ENCODE results near the gene RRBP1. TPM values are rescaled to one million over a fixed set of nuclear protein-coding genes. Genes with fewer than 3 reads are reported as not detected.

The RRBP1 gene
- total RNA-seq, 2 donors from 2014 or later = 191 to 212 TPM

DNA sequence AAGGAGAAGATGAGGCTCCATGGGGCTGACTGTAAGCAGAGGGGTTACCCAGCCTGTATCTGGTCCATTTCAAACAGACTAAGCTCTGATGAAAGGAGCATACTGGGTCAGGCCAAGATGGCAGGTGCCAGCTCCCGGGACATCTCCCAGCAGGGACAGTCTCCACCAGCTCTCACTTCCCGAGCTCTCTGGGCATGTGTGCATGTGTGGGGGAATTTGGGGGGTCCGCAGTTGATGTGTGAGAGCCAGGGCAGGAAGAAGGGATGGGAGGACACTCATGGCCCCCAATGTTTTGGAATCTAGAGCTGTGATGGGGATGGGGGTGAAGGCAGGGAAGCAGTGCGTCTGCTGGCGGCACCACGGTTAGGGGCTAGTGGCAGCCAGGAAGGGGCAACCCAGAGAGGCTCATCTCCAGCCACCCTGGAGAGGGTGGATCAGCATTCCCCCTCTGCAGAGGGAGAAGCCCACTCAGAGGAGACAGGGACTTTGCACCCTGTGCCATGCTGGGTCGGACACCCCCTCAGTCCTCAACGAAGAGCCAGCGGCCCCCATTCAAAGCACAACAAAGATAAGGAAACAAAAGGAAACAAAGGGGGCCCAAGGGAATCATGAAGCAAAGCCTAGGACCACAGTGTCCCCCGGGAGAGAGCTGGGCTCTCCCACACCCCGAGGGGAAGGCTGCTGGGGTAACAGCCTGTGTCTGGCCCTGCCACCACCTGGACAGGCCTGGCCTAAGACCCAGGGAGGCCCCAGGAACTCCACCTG is 59.8 kb downstream of the RRBP1 start:
- Histone ChIP-seq H3K4me3 (ENCODE audit: low read length) (no peak overlapping the region), H3K9me3 (ENCODE audit: control insufficient read depth, low read length) (no peaks in the 10 kb centered on the region), H3K27me3 (ENCODE audit: control insufficient read depth, insufficient read depth, low read length, poor library complexity, severe bottlenecking) (no peaks in the 10 kb centered on the region), H3K27ac (ENCODE audit: low read depth, low read length) (no peak overlapping the region), H3K4me1 (ENCODE audit: control insufficient read depth, insufficient read depth, low read length) (no peaks in the 10 kb centered on the region), H3K9ac (ENCODE audit: extremely low read depth, low read length, poor library complexity, severe bottlenecking) (no peak overlapping the region), H3K36me3 (ENCODE audit: control insufficient read depth, insufficient read depth, low read length) (peaks cover 91% of the 10 kb centered on the region)
- peaks cover 65% of the 10 kb centered on the region for H3K36me3 Mint-ChIP-seq (ENCODE audit: low read depth)
- TF ChIP-seq, protein P1, sequence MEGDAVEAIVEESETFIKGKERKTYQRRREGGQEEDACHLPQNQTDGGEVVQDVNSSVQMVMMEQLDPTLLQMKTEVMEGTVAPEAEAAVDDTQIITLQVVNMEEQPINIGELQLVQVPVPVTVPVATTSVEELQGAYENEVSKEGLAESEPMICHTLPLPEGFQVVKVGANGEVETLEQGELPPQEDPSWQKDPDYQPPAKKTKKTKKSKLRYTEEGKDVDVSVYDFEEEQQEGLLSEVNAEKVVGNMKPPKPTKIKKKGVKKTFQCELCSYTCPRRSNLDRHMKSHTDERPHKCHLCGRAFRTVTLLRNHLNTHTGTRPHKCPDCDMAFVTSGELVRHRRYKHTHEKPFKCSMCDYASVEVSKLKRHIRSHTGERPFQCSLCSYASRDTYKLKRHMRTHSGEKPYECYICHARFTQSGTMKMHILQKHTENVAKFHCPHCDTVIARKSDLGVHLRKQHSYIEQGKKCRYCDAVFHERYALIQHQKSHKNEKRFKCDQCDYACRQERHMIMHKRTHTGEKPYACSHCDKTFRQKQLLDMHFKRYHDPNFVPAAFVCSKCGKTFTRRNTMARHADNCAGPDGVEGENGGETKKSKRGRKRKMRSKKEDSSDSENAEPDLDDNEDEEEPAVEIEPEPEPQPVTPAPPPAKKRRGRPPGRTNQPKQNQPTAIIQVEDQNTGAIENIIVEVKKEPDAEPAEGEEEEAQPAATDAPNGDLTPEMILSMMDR (conservative IDR thresholded peaks at IDR 0.05) = no peak
- DNase-seq = no peak
- H3K4me1 Mint-ChIP-seq = no peaks in the 10 kb centered on the region
- peak overlapping the region; percentile 35 for H3K27ac Mint-ChIP-seq
- 96 to 98% methylated on average over 7 to 11 of the region's 11 CpGs for WGBS, 2 experiments (ENCODE audit: insufficient coverage in 1 of 2, insufficient read length in 1 of 2)
- H3K4me3 Mint-ChIP-seq = no peak overlapping the region
- no peaks in the 10 kb centered on the region for H3K27me3 Mint-ChIP-seq (ENCODE audit: insufficient read depth)
- H3K9me3 Mint-ChIP-seq = no peaks in the 10 kb centered on the region

DNA sequence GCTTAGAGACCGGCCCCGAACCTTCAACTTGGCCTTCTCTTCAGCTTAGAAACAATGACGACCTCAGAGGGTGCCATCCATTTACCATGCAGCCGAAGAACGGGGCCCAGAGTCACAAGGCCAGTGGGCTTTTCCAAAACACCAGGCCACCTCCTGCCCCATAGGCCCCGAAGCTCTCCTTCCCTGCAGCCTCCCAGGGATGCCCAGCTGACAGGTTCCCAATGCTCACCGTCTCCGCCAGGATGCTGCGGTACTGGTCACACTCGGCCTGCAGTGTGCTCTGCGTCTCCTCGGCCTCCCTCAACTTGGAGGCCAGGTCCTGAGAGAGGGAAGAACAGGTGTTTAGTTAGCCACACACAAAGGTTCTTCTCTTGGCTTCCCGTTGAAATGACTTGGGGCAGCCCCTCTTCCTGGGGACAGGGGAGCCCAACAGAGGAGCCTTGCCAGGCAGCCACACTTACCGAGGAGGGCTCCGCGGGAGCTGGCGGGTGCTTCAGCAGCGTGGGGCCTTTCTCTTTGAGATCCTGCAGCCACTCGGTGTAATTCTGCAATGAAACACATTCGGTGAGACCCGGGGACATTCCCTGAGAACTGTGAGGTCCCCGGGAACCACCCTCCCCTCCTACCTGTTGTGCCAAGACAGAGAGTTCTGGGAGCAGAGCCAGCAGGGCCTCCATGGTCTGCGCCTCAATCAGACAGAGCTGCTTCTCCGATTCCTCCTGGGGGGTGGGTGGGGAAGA is 60.6 kb downstream of the RRBP1 start:
- Mint-ChIP-seq H3K27ac (no peak overlapping the region), H3K9me3 (no peaks in the 10 kb centered on the region), H3K36me3 (ENCODE audit: low read depth) (peaks cover 59% of the 10 kb centered on the region), H3K4me1 (no peaks in the 10 kb centered on the region), H3K4me3 (no peak overlapping the region), H3K27me3 (ENCODE audit: insufficient read depth) (no peaks in the 10 kb centered on the region)
- Histone ChIP-seq H3K27ac (ENCODE audit: low read depth, low read length) (no peak overlapping the region), H3K9me3 (ENCODE audit: control insufficient read depth, low read length) (no peaks in the 10 kb centered on the region), H3K27me3 (ENCODE audit: control insufficient read depth, insufficient read depth, low read length, poor library complexity, severe bottlenecking) (no peaks in the 10 kb centered on the region), H3K4me1 (ENCODE audit: control insufficient read depth, insufficient read depth, low read length) (no peaks in the 10 kb centered on the region), H3K9ac (ENCODE audit: extremely low read depth, low read length, poor library complexity, severe bottlenecking) (no peak overlapping the region), H3K36me3 (ENCODE audit: control insufficient read depth, insufficient read depth, low read length) (peaks cover 92% of the 10 kb centered on the region), H3K4me3 (ENCODE audit: low read length) (no peak overlapping the region)
- TF ChIP-seq, protein P1 (conservative IDR thresholded peaks at IDR 0.05) = no peak
- no peak for DNase-seq
- 94 to 95% methylated on average over 12 to 24 of the region's 24 CpGs for WGBS, 2 experiments (ENCODE audit: insufficient coverage in 1 of 2, insufficient read length in 1 of 2)

DNA sequence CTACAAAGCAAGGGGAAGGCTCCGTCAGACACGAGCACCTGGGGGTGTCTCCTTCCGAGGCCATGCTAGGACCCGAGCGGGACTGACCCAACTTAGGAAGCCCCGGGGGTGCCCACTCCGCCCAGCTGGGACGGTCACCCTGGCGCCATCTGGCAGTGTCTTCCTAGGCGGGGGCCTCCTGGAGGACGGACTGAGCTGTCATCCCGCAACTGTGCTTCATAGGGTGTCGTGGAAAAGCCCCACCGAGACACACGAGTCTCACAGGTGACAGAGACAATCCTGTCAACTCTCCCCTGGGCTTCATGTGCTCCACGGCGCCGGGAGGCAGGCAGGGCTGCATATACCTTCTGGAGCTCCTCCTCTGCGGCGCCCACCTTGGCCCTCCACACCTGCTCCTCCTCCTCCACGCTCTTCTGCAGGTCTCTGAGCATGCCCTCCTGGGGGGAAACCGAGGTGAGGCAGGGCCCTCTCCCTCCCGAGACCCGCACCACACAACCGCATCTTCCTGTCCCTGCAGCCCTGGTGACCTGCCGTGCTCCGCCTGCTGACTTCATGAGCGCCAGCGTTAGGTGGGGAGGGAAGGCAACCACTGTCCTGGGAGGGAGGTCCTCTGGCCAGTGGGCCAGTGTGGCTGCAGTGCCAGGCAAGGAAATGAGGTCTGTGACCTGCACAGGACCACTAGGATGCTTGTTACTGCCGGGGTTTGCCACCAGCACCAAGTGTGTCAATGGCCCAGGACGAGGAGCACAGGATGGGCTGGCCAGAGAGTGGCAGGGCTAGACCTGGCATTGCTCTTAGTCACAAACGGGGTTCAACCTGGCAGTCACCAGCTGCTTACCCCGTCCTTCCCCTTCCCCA is 61.4 kb downstream of the RRBP1 start:
- Histone ChIP-seq H3K4me3 (ENCODE audit: low read length) (no peak overlapping the region), H3K4me1 (ENCODE audit: control insufficient read depth, insufficient read depth, low read length) (no peaks in the 10 kb centered on the region), H3K9me3 (ENCODE audit: control insufficient read depth, low read length) (no peaks in the 10 kb centered on the region), H3K9ac (ENCODE audit: extremely low read depth, low read length, poor library complexity, severe bottlenecking) (no peak overlapping the region), H3K27ac (ENCODE audit: low read depth, low read length) (no peak overlapping the region), H3K36me3 (ENCODE audit: control insufficient read depth, insufficient read depth, low read length) (peaks cover 89% of the 10 kb centered on the region), H3K27me3 (ENCODE audit: control insufficient read depth, insufficient read depth, low read length, poor library complexity, severe bottlenecking) (no peaks in the 10 kb centered on the region)
- H3K4me1 Mint-ChIP-seq = no peaks in the 10 kb centered on the region
- DNase-seq = no peak
- no peaks in the 10 kb centered on the region for H3K27me3 Mint-ChIP-seq (ENCODE audit: insufficient read depth)
- TF ChIP-seq, protein P1 (conservative IDR thresholded peaks at IDR 0.05) = no peak
- no peak overlapping the region for H3K27ac Mint-ChIP-seq
- no peak overlapping the region for H3K4me3 Mint-ChIP-seq
- H3K36me3 Mint-ChIP-seq (ENCODE audit: low read depth) = peaks cover 53% of the 10 kb centered on the region
- H3K9me3 Mint-ChIP-seq = no peaks in the 10 kb centered on the region
- WGBS, 2 experiments (ENCODE audit: insufficient coverage in 1 of 2, insufficient read length in 1 of 2) = 93 to 94% methylated on average over 27 to 33 of the region's 33 CpGs

All from endodermal cell (in vitro differentiated cells).